Suprapubic skin (tissue), 3 donors: Measurements from ENCODE around the gene APRT.

Experiments used
- CTCF ChIP-seq, 2 donors: fragments of 200-600 bp in 1 of 2; fragments of 450-650 bp in 1 of 2; sonication (generic) in 1 of 2; IDR thresholded peaks; one replicate each; pipeline ENCODE4 v1.5.1; 2016 to 2019; ENCODE audit warnings: antibody characterized with exemption in 2 of 2, mild to moderate bottlenecking in 1 of 2, moderate library complexity in 1 of 2
- EP300 ChIP-seq: sonication (generic); formaldehyde crosslinking; IDR thresholded peaks from one replicate; pipeline ENCODE4 v1.6.1; 2017; ENCODE audit warnings: antibody characterized with exemption

- TF ChIP-seq EP300 (no peak), CTCF (IDR thresholded peaks at IDR 0.05) (no peak)
Measured at GRCh38 chr16:88760424-88761142, 51.1 kb downstream of the APRT start.
